Chondrocyte (in vitro differentiated cells): ENCODE measurements around the gene FAM171A1. TPM values are rescaled to one million over a fixed set of nuclear protein-coding genes. Genes with fewer than 3 reads are reported as not detected.

Source experiments
- DNase-seq: peaks from one replicate; pipeline ENCODE4 v3.0.0; 2021; ENCODE audit warnings: mixed read lengths, low spot score
- H3K27ac Mint-ChIP-seq: one replicate; pipeline ENCODE4 v1.8.0; 2021; ENCODE audit warnings: mild to moderate bottlenecking, moderate library complexity, mixed read lengths; ENCODE audit not compliant: unreplicated experiment
- H3K27me3 Mint-ChIP-seq: 2 replicates; pipeline ENCODE4 v1.8.0; 2021; ENCODE audit warnings: low read depth, mixed read lengths
- H3K36me3 Mint-ChIP-seq: 2 replicates; pipeline ENCODE4 v1.8.0; 2021; ENCODE audit warnings: low read depth, mixed read lengths
- H3K4me1 Mint-ChIP-seq: 2 replicates; pipeline ENCODE4 v1.8.0; 2021; ENCODE audit warnings: low read depth, mild to moderate bottlenecking, mixed read lengths
- H3K4me3 Mint-ChIP-seq: one replicate; pipeline ENCODE4 v1.8.0; 2021; ENCODE audit warnings: mild to moderate bottlenecking, moderate library complexity, mixed read lengths; ENCODE audit not compliant: unreplicated experiment
- H3K9me3 Mint-ChIP-seq: 2 replicates; pipeline ENCODE4 v1.8.0; 2021; ENCODE audit warnings: low read depth, mixed read lengths
- total RNA-seq: library from RNA; stranded (reverse); gene quantifications from 3 replicates; pipeline ENCODE4 v1.2.1, GENCODE V29; 2021
- TF ChIP-seq, protein P1 (sequence below): fragments of 200-600 bp; sonication (generic); IDR thresholded peaks from 2 replicates; pipeline ENCODE4 v1.5.0; 2021; ENCODE audit warnings: antibody characterized with exemption, mild to moderate bottlenecking, moderate library complexity

FAM171A1 gene
- total RNA-seq, 1 donor from 2014 or later = 40.9 TPM

GRCh38 chr10:15360566-15360965 is 10.5 kb downstream of the FAM171A1 start:
- Mint-ChIP-seq H3K36me3 (peaks cover 1% of the 10 kb centered on the region), H3K9me3 (peaks cover 3% of the 10 kb centered on the region), H3K27me3 (no peaks in the 10 kb centered on the region), H3K4me3 (no peak overlapping the region), H3K4me1 (peaks cover 10% of the 10 kb centered on the region), H3K27ac (no peak overlapping the region)
- no peak for DNase-seq
- TF ChIP-seq, protein P1, sequence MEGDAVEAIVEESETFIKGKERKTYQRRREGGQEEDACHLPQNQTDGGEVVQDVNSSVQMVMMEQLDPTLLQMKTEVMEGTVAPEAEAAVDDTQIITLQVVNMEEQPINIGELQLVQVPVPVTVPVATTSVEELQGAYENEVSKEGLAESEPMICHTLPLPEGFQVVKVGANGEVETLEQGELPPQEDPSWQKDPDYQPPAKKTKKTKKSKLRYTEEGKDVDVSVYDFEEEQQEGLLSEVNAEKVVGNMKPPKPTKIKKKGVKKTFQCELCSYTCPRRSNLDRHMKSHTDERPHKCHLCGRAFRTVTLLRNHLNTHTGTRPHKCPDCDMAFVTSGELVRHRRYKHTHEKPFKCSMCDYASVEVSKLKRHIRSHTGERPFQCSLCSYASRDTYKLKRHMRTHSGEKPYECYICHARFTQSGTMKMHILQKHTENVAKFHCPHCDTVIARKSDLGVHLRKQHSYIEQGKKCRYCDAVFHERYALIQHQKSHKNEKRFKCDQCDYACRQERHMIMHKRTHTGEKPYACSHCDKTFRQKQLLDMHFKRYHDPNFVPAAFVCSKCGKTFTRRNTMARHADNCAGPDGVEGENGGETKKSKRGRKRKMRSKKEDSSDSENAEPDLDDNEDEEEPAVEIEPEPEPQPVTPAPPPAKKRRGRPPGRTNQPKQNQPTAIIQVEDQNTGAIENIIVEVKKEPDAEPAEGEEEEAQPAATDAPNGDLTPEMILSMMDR = no peak

GRCh38 chr10:15353471-15354017 is 17.5 kb downstream of the FAM171A1 start:
- DNase-seq = no peak
- H3K27ac Mint-ChIP-seq = no peak overlapping the region
- H3K9me3 Mint-ChIP-seq = no peaks in the 10 kb centered on the region
- H3K36me3 Mint-ChIP-seq = peaks cover 1% of the 10 kb centered on the region
- H3K27me3 Mint-ChIP-seq = no peaks in the 10 kb centered on the region
- H3K4me3 Mint-ChIP-seq = no peak overlapping the region
- H3K4me1 Mint-ChIP-seq = peaks cover 9% of the 10 kb centered on the region
- TF ChIP-seq, protein P1 = no peak

GRCh38 chr10:15352836-15353235 is 18.3 kb downstream of the FAM171A1 start:
- no peaks in the 10 kb centered on the region for H3K9me3 Mint-ChIP-seq
- H3K4me3 Mint-ChIP-seq = no peak overlapping the region
- no peak for DNase-seq
- H3K27me3 Mint-ChIP-seq = no peaks in the 10 kb centered on the region
- TF ChIP-seq, protein P1 = no peak
- peaks cover 9% of the 10 kb centered on the region for H3K4me1 Mint-ChIP-seq
- no peak overlapping the region for H3K27ac Mint-ChIP-seq
- peaks cover 1% of the 10 kb centered on the region for H3K36me3 Mint-ChIP-seq

DNA sequence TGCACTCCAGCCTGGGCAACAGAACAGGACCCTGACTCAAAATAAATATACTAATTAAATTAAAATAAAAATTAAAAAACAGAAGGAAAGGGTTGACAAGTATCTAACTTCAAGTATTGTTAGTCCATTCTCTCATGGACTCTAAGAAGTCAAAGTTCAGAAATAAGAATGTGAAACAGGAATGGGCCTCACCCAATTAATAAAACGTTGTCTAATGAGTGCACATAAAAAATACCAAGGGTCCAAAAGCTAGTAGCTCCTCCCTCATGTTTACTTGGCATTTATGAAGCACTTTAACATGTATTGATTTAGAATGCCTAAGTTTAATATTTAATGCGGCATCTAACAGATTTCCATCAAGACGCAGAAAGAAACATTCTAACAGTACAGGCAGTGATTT is 18.9 kb downstream of the FAM171A1 start:
- no peak overlapping the region for H3K27ac Mint-ChIP-seq
- H3K27me3 Mint-ChIP-seq = no peaks in the 10 kb centered on the region
- H3K36me3 Mint-ChIP-seq = peaks cover 1% of the 10 kb centered on the region
- no peak overlapping the region for H3K4me3 Mint-ChIP-seq
- TF ChIP-seq, protein P1 = no peak
- DNase-seq = no peak
- H3K9me3 Mint-ChIP-seq = no peaks in the 10 kb centered on the region
- H3K4me1 Mint-ChIP-seq = peaks cover 9% of the 10 kb centered on the region

DNA sequence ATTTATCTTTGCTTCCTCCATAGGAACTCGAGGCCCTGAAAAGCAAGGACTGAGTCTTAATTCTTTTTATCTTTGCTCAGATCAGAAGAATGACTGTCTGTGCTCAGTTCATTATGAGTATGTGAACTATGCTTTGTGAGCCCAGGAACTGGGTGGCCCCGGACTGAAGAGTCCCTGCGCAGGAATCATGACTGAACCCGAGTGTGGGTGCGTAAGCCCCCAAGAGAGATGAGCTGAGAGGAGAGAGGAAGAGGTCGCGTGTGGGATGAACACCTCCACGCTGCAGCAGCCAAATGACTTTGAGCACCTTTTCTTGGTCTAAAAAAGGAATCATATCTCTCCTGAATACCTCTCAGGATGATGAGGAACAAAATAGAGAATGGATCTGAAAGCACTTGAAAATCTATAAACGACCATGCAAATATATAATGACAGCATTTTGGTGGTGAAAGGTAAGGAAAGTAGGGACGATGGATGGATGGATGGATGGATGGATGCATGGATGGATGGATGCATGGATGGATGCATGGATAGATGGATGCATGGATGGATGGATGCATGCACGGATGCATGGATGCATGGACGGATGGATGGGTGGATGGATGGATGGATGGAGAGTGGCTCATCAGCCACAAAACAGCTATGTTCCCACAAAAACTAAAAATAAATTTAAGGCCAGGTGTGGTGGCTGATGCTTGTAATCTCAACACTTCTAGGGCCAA is 19.8 kb downstream of the FAM171A1 start:
- DNase-seq = no peak
- Mint-ChIP-seq H3K9me3 (no peaks in the 10 kb centered on the region), H3K27me3 (no peaks in the 10 kb centered on the region), H3K4me1 (peaks cover 9% of the 10 kb centered on the region), H3K27ac (no peak overlapping the region), H3K4me3 (no peak overlapping the region), H3K36me3 (peaks cover 1% of the 10 kb centered on the region)
- TF ChIP-seq, protein P1 = no peak
